ENCODE results near the gene SEPTIN12. TPM values are rescaled to one million over a fixed set of nuclear protein-coding genes. Genes with fewer than 3 reads are reported as not detected.

The SEPTIN12 gene
- not detected in 2 replicates for total RNA-seq

GRCh38 chr16:4787627-4788482, at the start of gene SEPTIN12:
Gene SEPTIN12, minus strand, starts transcription at chr16:4788345. Its CDS starts 700 bp downstream, at chr16:4787645.

GRCh38 chr16:4801962-4802658, 14.0 kb upstream of the SEPTIN12 start, which contains the start of gene ROGDI:
Gene ROGDI, minus strand, starts transcription at chr16:4802633. Its CDS starts 62 bp downstream, at chr16:4802571.

DNA sequence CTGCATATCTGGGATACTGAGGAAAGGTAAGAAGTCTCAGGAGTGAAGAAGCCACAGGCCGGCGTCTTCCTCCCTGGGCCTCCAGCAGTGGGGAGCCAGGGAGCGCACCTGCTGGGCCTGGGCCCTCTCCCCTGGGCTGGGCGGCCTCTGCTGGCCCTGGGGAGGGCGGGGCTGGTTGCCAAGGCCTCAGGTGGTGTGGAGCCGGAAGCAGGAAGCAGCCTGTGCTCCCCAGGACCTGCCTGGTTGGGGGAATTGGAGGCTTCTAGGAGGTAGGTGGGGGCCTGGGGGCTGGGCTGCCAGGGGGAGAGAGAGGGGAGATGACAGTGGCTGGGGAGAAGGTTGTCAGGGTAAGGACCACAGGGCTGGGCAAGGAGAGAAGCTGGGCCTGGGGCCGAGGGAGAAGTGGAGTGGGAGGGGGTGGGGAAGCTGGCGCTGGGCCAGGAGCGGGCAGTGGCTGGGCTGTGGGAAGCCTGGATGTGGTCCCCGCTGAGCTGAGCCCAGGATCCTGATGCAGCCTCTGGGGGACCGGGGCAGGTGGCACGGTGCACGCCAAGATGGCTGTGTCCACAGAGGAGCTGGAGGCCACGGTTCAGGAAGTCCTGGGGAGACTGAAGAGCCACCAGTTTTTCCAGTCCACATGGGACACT, 7.2 kb upstream of the SEPTIN12 start, which contains the start of gene SMIM22:
Gene SMIM22, plus strand, starts transcription at position 189 of the 647 bp plus-strand sequence. Its CDS starts 366 bp downstream, at position 555.

DNA sequence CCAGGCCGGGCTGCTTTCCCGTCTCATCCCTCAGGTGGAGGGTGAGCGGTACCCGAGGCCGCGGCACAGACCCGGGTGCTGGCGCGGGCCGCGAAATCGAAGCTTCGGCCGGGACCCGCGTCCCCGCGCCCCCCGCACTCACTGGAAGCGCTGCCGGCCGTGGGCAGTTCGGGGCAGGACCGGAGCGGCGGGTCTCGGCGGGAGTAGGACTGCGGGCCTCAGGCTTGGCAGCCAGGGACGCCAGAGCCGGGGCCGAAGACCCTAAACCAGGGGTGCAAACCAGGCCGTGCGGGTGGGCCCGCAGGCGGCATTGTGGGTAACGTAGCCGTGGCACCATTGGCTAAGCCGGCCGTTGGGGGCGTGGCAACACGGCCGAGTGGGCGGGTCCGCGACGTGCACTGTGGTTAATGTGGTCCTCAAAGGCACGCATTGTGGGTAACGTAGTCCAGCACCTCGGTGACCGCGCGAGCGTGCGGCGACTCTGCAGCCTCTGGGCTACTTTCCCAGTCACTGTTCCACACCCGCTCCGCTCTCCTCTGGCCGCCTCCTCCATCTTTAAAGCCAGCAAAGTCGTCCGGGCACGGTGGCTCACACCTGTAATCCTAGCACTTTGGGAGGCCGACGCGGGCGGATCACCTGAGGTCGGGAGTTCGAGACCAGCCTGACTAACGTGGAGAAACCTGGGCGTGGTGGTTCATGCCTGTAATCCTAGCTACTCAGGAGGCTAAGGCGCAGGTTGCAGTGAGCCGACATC, 21.1 kb downstream of the SEPTIN12 start, which contains the start of gene ZNF500:
Gene ZNF500, minus strand, starts transcription at position 288 of the 754 bp plus-strand sequence. CDS start 1,184 bp downstream, outside the sequence.

DNA sequence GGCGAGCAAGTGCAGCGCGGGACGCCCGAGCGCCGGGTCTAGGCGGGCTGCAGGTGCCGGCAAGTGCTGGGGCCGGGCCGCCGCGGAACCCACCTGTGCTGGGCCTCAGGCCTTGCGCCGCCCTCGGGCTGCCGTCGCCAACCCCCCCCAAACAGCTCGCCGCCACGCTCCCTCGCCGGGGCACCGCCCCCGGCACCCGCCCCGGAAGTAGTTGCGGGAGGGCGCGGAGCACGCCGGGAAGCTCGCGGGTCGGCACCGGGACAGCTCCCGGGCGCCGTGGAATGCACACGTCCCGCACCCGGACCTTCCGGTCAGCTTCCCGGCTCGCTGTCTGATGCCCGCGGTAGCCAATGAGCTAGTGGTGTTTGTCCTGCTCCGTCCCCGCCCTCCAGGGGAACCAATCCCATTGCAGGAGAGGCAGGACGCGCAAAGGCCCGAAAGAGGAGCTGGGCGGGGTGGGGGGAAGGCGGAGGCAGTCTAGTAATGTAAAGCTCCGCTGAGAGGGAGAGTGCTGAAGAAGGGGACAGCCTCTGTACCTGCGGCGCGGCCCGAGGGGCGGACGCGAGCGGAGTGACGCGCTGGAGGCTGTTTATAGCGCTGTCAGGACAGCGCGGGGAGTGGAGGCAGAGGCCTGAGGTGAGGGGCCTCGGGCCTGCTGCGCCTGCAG, 53.9 kb downstream of the SEPTIN12 start, which contains the start of the genes ANKS3 and DNAAF8:
Gene ANKS3, minus strand, starts transcription at position 209 of the 667 bp plus-strand sequence. CDS start 4,122 bp downstream, outside the sequence.
Gene DNAAF8, plus strand, starts transcription at position 475 of the 667 bp plus-strand sequence. CDS start 1,978 bp downstream, outside the sequence.

Other genes starting within 250 kb of the SEPTIN12 start
- 3.2 and 3.9 TPM in 2 replicates for gene CDIP1, start 249.6 kb downstream of the SEPTIN12 start, total RNA-seq
- gene C16orf96, start 232.0 kb downstream of the SEPTIN12 start, total RNA-seq: under 0.01 TPM in 1 of 2 replicates, not detected in the other
- gene UBALD1, start 173.5 kb downstream of the SEPTIN12 start, total RNA-seq: 4.6 and 6.1 TPM in 2 replicates
- 13.4 and 19.9 TPM in 2 replicates for gene MGRN1, start 163.5 kb downstream of the SEPTIN12 start, total RNA-seq
- gene NUDT16L1, start 94.8 kb downstream of the SEPTIN12 start, total RNA-seq: 25.0 and 30.5 TPM in 2 replicates
- 12.9 and 13.1 TPM in 2 replicates for gene ANKS3, start 54.1 kb downstream of the SEPTIN12 start, total RNA-seq
- gene DNAAF8, start 53.8 kb downstream of the SEPTIN12 start, total RNA-seq: 0.17 and 0.33 TPM in 2 replicates
- 5.2 and 6.5 TPM in 2 replicates for gene ZNF500, start 21.2 kb downstream of the SEPTIN12 start, total RNA-seq
- not detected in 2 replicates for gene SMIM22, start 7.0 kb upstream of the SEPTIN12 start, total RNA-seq
- 26.6 and 26.9 TPM in 2 replicates for gene ROGDI, start 14.3 kb upstream of the SEPTIN12 start, total RNA-seq
- gene GLYR1, start 58.9 kb upstream of the SEPTIN12 start, total RNA-seq: 57.0 and 62.8 TPM in 2 replicates
- 17.7 and 20.5 TPM in 2 replicates for gene UBN1, start 59.1 kb upstream of the SEPTIN12 start, total RNA-seq
- gene PPL, start 148.8 kb upstream of the SEPTIN12 start, total RNA-seq: 2.5 and 3.2 TPM in 2 replicates
- under 0.01 and 0.11 TPM in 2 replicates for gene SEC14L5, start 170.0 kb upstream of the SEPTIN12 start, total RNA-seq
- gene NAGPA, start 245.6 kb upstream of the SEPTIN12 start, total RNA-seq: 13.1 and 14.1 TPM in 2 replicates

Measured in dermis lymphatic vessel endothelial cell (primary cell).